ENCODE data around the gene AFG3L2. TPM values are rescaled to one million over a fixed set of nuclear protein-coding genes. Genes with fewer than 3 reads are reported as not detected.

Gene AFG3L2
- total and polyA plus RNA-seq, 10 of the 15 experiments (the other 5 are each of a cell fraction or from before 2014, with no cell fraction given), result 21.0 to 72.7 (median 57.7) TPM

DNA sequence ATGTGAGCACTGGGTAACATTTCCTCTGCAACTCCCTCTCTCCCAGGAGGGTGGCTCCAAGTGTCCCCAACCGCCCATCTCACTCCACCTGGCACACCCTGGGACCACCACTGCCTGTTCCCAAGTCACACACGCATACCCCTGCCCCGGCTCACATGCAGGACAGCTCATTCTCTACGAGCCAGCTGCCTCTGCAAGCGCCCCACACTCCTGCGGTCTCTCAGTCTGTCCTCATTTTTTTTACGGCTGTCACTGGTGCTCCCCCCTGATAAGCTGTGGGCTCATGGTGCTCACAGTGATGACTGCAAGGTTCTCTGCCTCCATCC lies 30.8 kb downstream of the AFG3L2 start:
- H3K27ac ChIP-seq (ENCODE audit: control insufficient read depth, insufficient read depth), result no peak overlapping the region
- H3K4me3 ChIP-seq, result no peak overlapping the region
- ChIA-PET POLR2A (no interaction called here), CTCF (interaction anchor here (1.1 to 3.2 kb wide), 2 partner anchors 19 kb away, joined by 3 to 20 read pairs; no protein-coding TSS in a partner anchor), RAD21 (ENCODE audit: unreplicated experiment) (no interaction called here), SMC1A (ENCODE audit: uncharacterized antibody, unreplicated experiment) (no interaction called here)
- no peaks in the 10 kb centered on the region for H3K9me3 ChIP-seq (replicated peaks; ENCODE audit: control insufficient read depth, insufficient read depth, low read length)
- ATAC-seq (no peak), DNase-seq (ENCODE audit: low read depth, low spot score) (no peak), FAIRE-seq (no peak)
- H3K4me1 ChIP-seq (ENCODE audit: control insufficient read depth, insufficient read depth, low read length), result no peaks in the 10 kb centered on the region
- no peaks in the 10 kb centered on the region for H3K27me3 ChIP-seq (replicated peaks in 1 of 2; ENCODE audit: control insufficient read depth in 2 of 2, insufficient read depth in 2 of 2, low read length in 1 of 2)
- no peak overlapping the region for H3K4me2 ChIP-seq (ENCODE audit: control insufficient read depth, insufficient read depth)
- no peaks in the 10 kb centered on the region for H4K20me1 ChIP-seq (ENCODE audit: control insufficient read depth, insufficient read depth)
- no TSS peak for BruUV-seq (replicated peaks)
- no peaks in the 10 kb centered on the region for H3K79me2 ChIP-seq (ENCODE audit: control insufficient read depth, insufficient read depth, low read length)
- 95% methylated on average over 7 of the region's 7 CpGs for WGBS (ENCODE audit: insufficient coverage, insufficient replicate concordance, low lambda C conversion rate, missing lambda C conversion rate)
- TF ChIP-seq ASH2L (IDR thresholded peaks at IDR 0.05; ENCODE audit: borderline replicate concordance, low read depth) (no peak), POLR2A (IDR thresholded peaks at IDR 0.05; ENCODE audit: low read depth, low read length) (peak; percentile 53; the same call in 1 of the 2 replicates)
- H3K36me3 ChIP-seq (ENCODE audit: control insufficient read depth in 2 of 2, insufficient read depth in 2 of 2, low read length in 1 of 2), result peaks cover 23 to 42% of the 10 kb centered on the region in 2 experiments; a peak in 3 of 4 replicates
- in situ Hi-C loops (cut with MboI) (no loop called here), intact Hi-C loops (cut with micrococcal nuclease; ENCODE audit: unreplicated experiment) (no loop called here)
- no peak overlapping the region for H3K9ac ChIP-seq (ENCODE audit: control insufficient read depth, insufficient read depth, low read length)
- no peak overlapping the region for H2AFZ ChIP-seq (ENCODE audit: control insufficient read depth, low read depth, low read length)

GRCh38 chr18:12345491-12346239 lies 31.4 kb downstream of the AFG3L2 start:
- no TSS peak for BruUV-seq (replicated peaks)
- POLR2A ChIA-PET, result no interaction called here
- no peaks in the 10 kb centered on the region for H3K4me1 ChIP-seq (ENCODE audit: control insufficient read depth, insufficient read depth, low read length)
- peaks cover 23 to 41% of the 10 kb centered on the region in 2 experiments; a peak in 3 of 4 replicates for H3K36me3 ChIP-seq (ENCODE audit: control insufficient read depth in 2 of 2, insufficient read depth in 2 of 2, low read length in 1 of 2)
- H3K79me2 ChIP-seq (ENCODE audit: control insufficient read depth, insufficient read depth, low read length), result no peaks in the 10 kb centered on the region
- 93% methylated on average over 13 of the region's 13 CpGs for WGBS (ENCODE audit: insufficient coverage, insufficient replicate concordance, low lambda C conversion rate, missing lambda C conversion rate)
- TF ChIP-seq NR2F1 (conservative IDR thresholded peaks at IDR 0.05), result no peak
- TF ChIP-seq IKZF1 (conservative IDR thresholded peaks at IDR 0.05), result no peak
- no peak for TF ChIP-seq RELA (IDR thresholded peaks at IDR 0.05; ENCODE audit: borderline replicate concordance, partially characterized antibody)
- FAIRE-seq (no peak), DNase-seq (ENCODE audit: low read depth, low spot score) (no peak), ATAC-seq (no peak)
- no peak overlapping the region for H3K4me2 ChIP-seq (ENCODE audit: control insufficient read depth, insufficient read depth)
- H3K27me3 ChIP-seq (replicated peaks in 1 of 2; ENCODE audit: control insufficient read depth in 2 of 2, insufficient read depth in 2 of 2, low read length in 1 of 2), result no peaks in the 10 kb centered on the region
- intact Hi-C loops (cut with micrococcal nuclease; ENCODE audit: unreplicated experiment), result no loop called here
- no peaks in the 10 kb centered on the region for H3K9me3 ChIP-seq (replicated peaks; ENCODE audit: control insufficient read depth, insufficient read depth, low read length)
- H3K9ac ChIP-seq (ENCODE audit: control insufficient read depth, insufficient read depth, low read length), result no peak overlapping the region
- no peak overlapping the region for H3K27ac ChIP-seq (ENCODE audit: control insufficient read depth, insufficient read depth)
- SMC1A ChIA-PET (ENCODE audit: uncharacterized antibody, unreplicated experiment), result no interaction called here
- RAD21 ChIA-PET (ENCODE audit: unreplicated experiment), result no interaction called here
- no peak overlapping the region for H2AFZ ChIP-seq (ENCODE audit: control insufficient read depth, low read depth, low read length)
- no peak overlapping the region for H3K4me3 ChIP-seq
- CTCF ChIA-PET, result interaction anchor here (1.1 kb wide), 1 partner anchor 19 kb away, joined by 3 read pairs; no protein-coding TSS in a partner anchor
- in situ Hi-C loops (cut with MboI), result no loop called here
- no peaks in the 10 kb centered on the region for H4K20me1 ChIP-seq (ENCODE audit: control insufficient read depth, insufficient read depth)

Data from GM12878 (cell line).